IPS DF 19.7 (cell line): ENCODE results near the gene EPB41L4A.
"Not testable (repeated sequence)": the region's sequence is repeated elsewhere in the genome, so short reads cannot be mapped to it uniquely, and the experiment has no call there.

ENCODE experiments used
- DNase-seq: peaks from one replicate; pipeline ENCODE4 v3.0.0-alpha.2; 2013; ENCODE audit warnings: low read depth, low spot score

Gene EPB41L4A

GRCh38 chr5:112253478-112254250 is 165.4 kb downstream of the EPB41L4A start:
- no peak for DNase-seq

DNA sequence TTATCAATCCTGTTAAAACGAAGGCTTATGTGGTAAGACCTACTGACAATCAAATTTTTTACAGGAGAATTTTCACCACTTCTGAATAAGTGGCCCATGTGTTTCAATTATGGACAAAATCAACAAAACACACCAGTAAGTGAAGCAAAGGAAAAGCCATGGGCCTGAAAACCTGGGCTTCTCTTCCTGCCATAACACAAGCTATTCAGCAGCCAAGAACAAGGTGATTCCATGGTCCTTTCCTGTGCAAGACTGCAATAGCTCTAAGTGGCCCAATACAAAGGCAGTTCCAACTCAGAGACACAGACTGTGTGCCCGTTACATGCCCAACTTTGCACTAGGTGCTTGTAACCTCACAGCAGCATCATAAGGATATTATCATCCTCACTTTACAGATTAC is 168.5 kb downstream of the EPB41L4A start:
- no peak for DNase-seq

GRCh38 chr5:112248623-112249022 is 170.5 kb downstream of the EPB41L4A start:
- no peak for DNase-seq

- no peak for DNase-seq
Observed at GRCh38 chr5:112247960-112248359, 171.1 kb downstream of the EPB41L4A start.

DNA sequence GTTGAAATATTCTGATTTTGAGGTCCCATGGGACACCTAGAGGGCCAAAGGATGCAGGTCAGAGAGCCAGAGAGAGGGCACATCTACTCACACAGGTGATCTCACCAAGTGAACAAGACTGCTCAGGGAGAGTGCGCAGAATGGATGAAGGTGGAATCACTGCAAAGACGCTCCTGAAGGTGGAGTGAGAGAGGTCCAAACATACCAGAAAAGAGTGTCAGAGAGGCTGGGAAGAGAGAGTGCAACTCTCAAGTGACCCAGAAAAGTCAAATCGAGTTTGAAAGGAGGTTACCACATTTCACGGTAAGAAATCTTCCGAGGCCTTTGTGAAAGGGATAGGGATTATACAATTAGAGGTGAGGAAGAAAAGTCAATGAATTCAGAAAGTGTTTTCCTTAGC is 173.4 kb downstream of the EPB41L4A start:
- DNase-seq, result no peak

- no peak for DNase-seq
Observed at GRCh38 chr5:112239996-112240395, 179.1 kb downstream of the EPB41L4A start.

- no peak for DNase-seq
Observed at GRCh38 chr5:112238473-112238872, 180.6 kb downstream of the EPB41L4A start.

GRCh38 chr5:112237456-112237855 is 181.6 kb downstream of the EPB41L4A start:
- DNase-seq, result no peak

GRCh38 chr5:112234000-112234399 is 185.1 kb downstream of the EPB41L4A start:
- DNase-seq, result no peak

DNA sequence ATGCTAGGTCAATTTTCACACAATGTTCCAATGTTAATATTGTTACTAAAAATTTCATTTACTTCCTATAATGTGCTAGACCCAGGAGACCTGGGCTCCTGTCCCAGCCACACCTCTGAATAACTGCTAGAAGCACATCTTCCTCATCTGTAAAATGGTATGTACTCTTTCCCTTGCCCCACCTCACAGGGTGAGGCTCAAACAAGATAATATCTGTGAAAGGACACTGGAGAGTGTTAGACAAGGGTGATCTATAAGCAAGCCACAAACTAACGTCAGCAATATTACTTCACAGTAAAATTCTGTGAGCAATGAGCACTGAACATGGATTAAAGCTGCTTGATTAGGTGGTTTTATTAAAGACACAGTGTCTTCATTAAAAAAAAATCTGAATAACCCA is 186.4 kb downstream of the EPB41L4A start:
- no peak for DNase-seq

GRCh38 chr5:112230606-112231005 is 188.5 kb downstream of the EPB41L4A start:
- DNase-seq, result no peak

GRCh38 chr5:112228667-112229066 is 190.4 kb downstream of the EPB41L4A start:
- no peak for DNase-seq

GRCh38 chr5:112227911-112228631 is 191.0 kb downstream of the EPB41L4A start:
- no peak for DNase-seq

- no peak for DNase-seq
Observed at GRCh38 chr5:112226215-112226614, 192.9 kb downstream of the EPB41L4A start.

- not testable (repeated sequence) for DNase-seq
Observed at GRCh38 chr5:112222997-112223396, 196.1 kb downstream of the EPB41L4A start.

GRCh38 chr5:112221128-112221527 is 197.9 kb downstream of the EPB41L4A start:
- DNase-seq, result no peak

DNA sequence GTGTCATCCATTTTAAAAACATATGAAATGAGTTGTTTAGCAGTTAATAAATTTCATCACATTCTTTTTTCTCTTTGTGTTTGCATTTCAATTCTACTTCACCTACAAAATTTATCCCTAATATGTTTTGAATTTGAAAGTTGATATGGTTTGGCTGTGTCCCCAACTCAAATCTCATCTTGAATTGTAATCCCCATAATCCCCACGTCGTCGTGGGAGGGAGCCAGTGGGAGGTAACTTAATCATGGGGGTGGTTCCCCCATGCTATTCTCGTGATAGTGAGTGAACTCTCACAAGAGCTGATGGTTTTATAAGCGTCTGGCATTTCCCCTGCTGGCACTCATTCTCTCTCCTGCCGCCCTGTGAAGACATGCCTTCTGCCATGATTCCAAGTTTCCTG is 200.1 kb downstream of the EPB41L4A start:
- no peak for DNase-seq

DNA sequence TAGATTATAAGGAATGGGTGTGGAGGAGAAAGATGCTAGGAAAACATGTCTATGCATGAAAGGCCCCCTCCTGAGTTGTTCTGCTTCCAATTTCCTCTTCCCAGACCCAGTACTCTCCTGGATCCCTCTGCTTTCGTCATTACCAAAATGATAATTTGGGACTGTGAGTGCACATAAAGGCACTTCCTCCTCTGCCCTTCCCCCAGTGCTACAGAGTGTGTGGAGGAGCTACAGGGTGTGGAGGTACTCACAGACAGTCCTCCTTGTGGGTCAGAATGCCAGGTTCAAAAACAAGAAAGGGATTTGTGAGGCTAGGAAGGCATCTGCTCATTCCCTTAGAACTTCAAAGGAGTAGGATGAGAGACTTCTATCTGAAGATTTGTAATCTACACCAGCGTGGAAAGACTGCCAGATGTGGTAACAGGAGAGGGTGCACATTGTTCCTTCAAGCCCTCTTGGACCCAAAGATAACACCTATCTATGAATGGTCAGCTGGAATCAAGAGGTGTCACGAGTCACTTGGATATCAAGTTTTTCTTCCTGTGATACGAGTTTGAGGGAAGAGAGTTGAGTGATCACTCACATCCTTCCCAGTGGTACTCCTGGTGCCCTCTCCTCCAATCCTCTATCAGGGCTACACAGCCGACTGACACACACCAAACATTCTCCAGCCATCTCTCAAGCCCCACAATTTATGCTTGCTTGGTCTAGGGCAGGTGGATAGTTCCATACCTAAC is 201.1 kb downstream of the EPB41L4A start:
- no peak for DNase-seq

GRCh38 chr5:112216140-112216539 is 202.9 kb downstream of the EPB41L4A start:
- DNase-seq, result no peak

DNA sequence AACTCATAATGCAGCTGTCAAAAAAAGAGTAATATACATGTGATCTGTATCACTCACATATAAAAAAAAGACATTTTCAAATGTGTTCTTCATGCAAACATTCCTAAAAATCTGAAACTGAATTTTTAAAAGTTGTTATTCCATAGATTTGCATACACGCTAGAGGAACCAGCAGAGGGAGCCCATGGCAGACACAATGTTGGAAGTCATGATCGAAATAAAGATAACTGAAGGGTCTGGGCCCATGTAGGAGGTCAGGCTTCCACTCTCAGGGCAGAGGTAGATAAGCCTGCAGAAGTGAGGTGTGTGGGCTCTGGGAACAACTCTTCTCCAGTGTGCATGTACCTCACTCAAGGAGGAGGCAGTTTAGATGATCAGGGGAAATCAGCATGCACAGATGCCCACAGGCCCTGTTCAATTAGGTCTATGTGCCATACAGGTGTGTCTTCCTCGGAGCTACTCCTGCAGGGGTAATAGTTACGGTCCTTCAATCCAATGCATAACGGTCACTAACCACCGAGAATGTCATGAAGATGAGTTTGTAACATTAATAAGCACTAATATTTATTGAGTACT is 208.6 kb downstream of the EPB41L4A start:
- DNase-seq, result no peak

GRCh38 chr5:112208699-112209615 is 210.1 kb downstream of the EPB41L4A start:
- DNase-seq, result no peak
